ENCODE measurements around the gene KRTAP4-11. TPM values are rescaled to one million over a fixed set of nuclear protein-coding genes. Genes with fewer than 3 reads are reported as not detected.

KRTAP4-11 gene
- total RNA-seq, 4 donors from 2014 or later = 0.22 TPM; not detected in 3

GRCh38 chr17:41067281-41067680, 50.9 kb downstream of the KRTAP4-11 start:
- intact Hi-C loops (cut with DNase I) = no loop called here
- H3K4me1 ChIP-seq = no peaks in the 10 kb centered on the region
- no peaks in the 10 kb centered on the region for H3K9me3 ChIP-seq
- no peak for DNase-seq
- TF ChIP-seq CTCF (IDR thresholded peaks at IDR 0.05) (no peak), POLR2A (IDR thresholded peaks at IDR 0.05) (no peak)
- H3K4me3 ChIP-seq = no peak overlapping the region
- no peaks in the 10 kb centered on the region for H3K27me3 ChIP-seq
- no peak overlapping the region for H3K27ac ChIP-seq
- H3K36me3 ChIP-seq = no peaks in the 10 kb centered on the region

Other genes starting within 250 kb of the KRTAP4-11 start
- not detected for gene KRT20, start 233.1 kb downstream of the KRTAP4-11 start, total RNA-seq
- gene KRT23, start 180.7 kb downstream of the KRTAP4-11 start, total RNA-seq = 10 to 100 TPM in 1 of 4 donors, 1 to 10 TPM in 2, under 1 TPM in 1; 0.38 to 19.6 (median 4.9) TPM
- gene KRT39, start 151.4 kb downstream of the KRTAP4-11 start, total RNA-seq = not detected
- gene KRT40, start 134.0 kb downstream of the KRTAP4-11 start, total RNA-seq = under 1 TPM in 1 of 4 donors, not detected in 3; 0.19 TPM
- gene KRTAP3-3, start 124.2 kb downstream of the KRTAP4-11 start, total RNA-seq = not detected
- gene KRTAP3-2, start 118.5 kb downstream of the KRTAP4-11 start, total RNA-seq = under 1 TPM in 1 of 4 donors, not detected in 3; 0.57 TPM
- not detected for gene KRTAP3-1, start 109.2 kb downstream of the KRTAP4-11 start, total RNA-seq
- gene KRTAP1-5, start 91.2 kb downstream of the KRTAP4-11 start, total RNA-seq = not detected
- gene KRTAP1-4, start 88.2 kb downstream of the KRTAP4-11 start, total RNA-seq = not detected
- gene KRTAP1-3, start 83.5 kb downstream of the KRTAP4-11 start, total RNA-seq = not detected
- not detected for gene KRTAP1-1, start 76.9 kb downstream of the KRTAP4-11 start, total RNA-seq
- gene KRTAP2-1, start 71.1 kb downstream of the KRTAP4-11 start, total RNA-seq = not detected
- not detected for gene KRTAP2-2, start 63.1 kb downstream of the KRTAP4-11 start, total RNA-seq
- gene KRTAP2-3, start 58.3 kb downstream of the KRTAP4-11 start, total RNA-seq = not detected
- not detected for gene KRTAP2-4, start 52.5 kb downstream of the KRTAP4-11 start, total RNA-seq
- not detected for gene KRTAP4-7, start 34.2 kb downstream of the KRTAP4-11 start, total RNA-seq
- not detected for gene KRTAP4-8, start 20.2 kb downstream of the KRTAP4-11 start, total RNA-seq
- not detected for gene KRTAP4-16, start 16.2 kb downstream of the KRTAP4-11 start, total RNA-seq
- gene KRTAP4-9, start 13.0 kb downstream of the KRTAP4-11 start, total RNA-seq = not detected
- gene KRTAP4-12, start 5.8 kb upstream of the KRTAP4-11 start, total RNA-seq = not detected
- not detected for gene KRTAP4-6, start 22.2 kb upstream of the KRTAP4-11 start, total RNA-seq
- not detected for gene KRTAP4-5, start 31.5 kb upstream of the KRTAP4-11 start, total RNA-seq
- gene KRTAP4-4, start 42.4 kb upstream of the KRTAP4-11 start, total RNA-seq = not detected
- gene KRTAP4-3, start 49.8 kb upstream of the KRTAP4-11 start, total RNA-seq = not detected
- gene KRTAP4-2, start 59.8 kb upstream of the KRTAP4-11 start, total RNA-seq = not detected
- gene KRTAP4-1, start 66.5 kb upstream of the KRTAP4-11 start, total RNA-seq = not detected
- gene KRTAP9-1, start 71.5 kb upstream of the KRTAP4-11 start, total RNA-seq = not detected
- not detected for gene KRTAP9-2, start 108.3 kb upstream of the KRTAP4-11 start, total RNA-seq
- gene KRTAP9-3, start 114.1 kb upstream of the KRTAP4-11 start, total RNA-seq = not detected
- not detected for gene KRTAP9-8, start 119.6 kb upstream of the KRTAP4-11 start, total RNA-seq
- not detected for gene KRTAP9-4, start 131.3 kb upstream of the KRTAP4-11 start, total RNA-seq
- not detected for gene KRTAP9-9, start 137.0 kb upstream of the KRTAP4-11 start, total RNA-seq
- gene KRTAP9-6, start 147.0 kb upstream of the KRTAP4-11 start, total RNA-seq = not detected
- not detected for gene KRTAP9-7, start 157.3 kb upstream of the KRTAP4-11 start, total RNA-seq
- not detected for gene KRTAP29-1, start 184.5 kb upstream of the KRTAP4-11 start, total RNA-seq
- not detected for gene KRTAP16-1, start 190.9 kb upstream of the KRTAP4-11 start, total RNA-seq
- gene KRTAP17-1, start 197.3 kb upstream of the KRTAP4-11 start, total RNA-seq = not detected
- gene KRT33A, start 232.5 kb upstream of the KRTAP4-11 start, total RNA-seq = 1 to 10 TPM in 2 of 4 donors, under 1 TPM in 1, not detected in 1; 0.21 to 2.7 (median 1.9) TPM